H9 (cell line): ENCODE data around the gene IL20RB. TPM values are rescaled to one million over a fixed set of nuclear protein-coding genes. Genes with fewer than 3 reads are reported as not detected.

Experiments used
- DNase-seq: peaks from one replicate; pipeline ENCODE4 v3.0.0-alpha.2; 2017
- H2AFZ ChIP-seq: one replicate; pipeline ENCODE4 v1.6.1; 2013; ENCODE audit warnings: mild to moderate bottlenecking, low read length, control low read depth, moderate library complexity
- H2AK5ac ChIP-seq: 2 replicates; pipeline ENCODE4 v1.6.1; 2013; ENCODE audit warnings: low read length, control low read depth, mixed read lengths; ENCODE audit not compliant: insufficient read length
- H2BK120ac ChIP-seq: one replicate; pipeline ENCODE4 v1.6.1; 2013; ENCODE audit warnings: low read depth, mild to moderate bottlenecking, low read length, control low read depth, inconsistent platforms; ENCODE audit not compliant: poor library complexity, severe bottlenecking
- H2BK12ac ChIP-seq: 2 replicates; pipeline ENCODE4 v1.6.1; 2013; ENCODE audit warnings: low read length, control low read depth, mixed read lengths, low read depth; ENCODE audit not compliant: insufficient read length
- H2BK15ac ChIP-seq: 2 replicates; pipeline ENCODE4 v1.6.1; 2013; ENCODE audit warnings: low read depth, low read length, control low read depth
- H2BK20ac ChIP-seq: one replicate; pipeline ENCODE4 v1.6.1; 2013; ENCODE audit warnings: low read depth, mild to moderate bottlenecking, low read length, control low read depth, inconsistent platforms; ENCODE audit not compliant: poor library complexity, severe bottlenecking
- H2BK5ac ChIP-seq: 2 replicates; pipeline ENCODE4 v1.6.1; 2013; ENCODE audit warnings: low read length, control low read depth, mixed read lengths; ENCODE audit not compliant: insufficient read length
- H3K14ac ChIP-seq: 2 replicates; pipeline ENCODE4 v1.6.1; 2013; ENCODE audit warnings: low read length, control low read depth; ENCODE audit not compliant: insufficient read depth
- H3K18ac ChIP-seq: 2 replicates; pipeline ENCODE4 v1.6.1; 2013; ENCODE audit warnings: low read depth, mild to moderate bottlenecking, mixed read lengths, low read length, control low read depth; ENCODE audit not compliant: insufficient read length
- H3K23ac ChIP-seq: 2 replicates; pipeline ENCODE4 v1.6.1; 2013; ENCODE audit warnings: low read length, control low read depth, mixed read lengths, low read depth; ENCODE audit not compliant: insufficient read length
- H3K23me2 ChIP-seq: 2 replicates; pipeline ENCODE4 v1.6.1; 2013; ENCODE audit warnings: low read depth, mild to moderate bottlenecking, mixed read lengths, low read length, control low read depth; ENCODE audit not compliant: insufficient read length, poor library complexity, severe bottlenecking
- H3K27ac ChIP-seq: 2 replicates; pipeline ENCODE4 v1.5.1; 2013; ENCODE audit warnings: low read length, control low read depth, mixed read lengths, low read depth; ENCODE audit not compliant: insufficient read length
- H3K27me3 ChIP-seq: 2 replicates; pipeline ENCODE4 v1.6.1; 2013; ENCODE audit warnings: low read length, control low read depth, inconsistent platforms; ENCODE audit not compliant: insufficient read depth
- H3K4ac ChIP-seq: 2 replicates; pipeline ENCODE4 v1.6.1; 2013; ENCODE audit warnings: low read depth, mild to moderate bottlenecking, control low read depth, inconsistent platforms, low read length, moderate library complexity
- H3K4me1 ChIP-seq: 2 replicates; pipeline ENCODE4 v1.6.1; 2013; ENCODE audit warnings: low read length, control low read depth, inconsistent platforms; ENCODE audit not compliant: insufficient read depth
- H3K4me2 ChIP-seq: 2 replicates; pipeline ENCODE4 v1.6.1; 2013; ENCODE audit warnings: low read length, control low read depth, mixed read lengths; ENCODE audit not compliant: insufficient read length, insufficient read depth
- H3K56ac ChIP-seq: 2 replicates; pipeline ENCODE4 v1.6.1; 2013; ENCODE audit warnings: low read depth, mild to moderate bottlenecking, mixed read lengths, low read length, control low read depth; ENCODE audit not compliant: insufficient read length
- H3K79me1 ChIP-seq: 2 replicates; pipeline ENCODE4 v1.6.1; 2013; ENCODE audit warnings: low read depth, mild to moderate bottlenecking, moderate library complexity, low read length, control low read depth, inconsistent platforms; ENCODE audit not compliant: insufficient read depth, poor library complexity, severe bottlenecking
- H3K79me2 ChIP-seq: 2 replicates; pipeline ENCODE4 v1.6.1; 2013; ENCODE audit warnings: low read length, control low read depth, inconsistent platforms; ENCODE audit not compliant: insufficient read depth
- H3K9ac ChIP-seq: 2 replicates; pipeline ENCODE4 v1.6.1; 2013; ENCODE audit warnings: low read length, control low read depth, mixed read lengths; ENCODE audit not compliant: insufficient read length; ENCODE audit errors: extremely low read depth
- H3K9me3 ChIP-seq: one replicate; pipeline ENCODE4 v1.6.1; 2013; ENCODE audit warnings: low read depth, low read length, inconsistent platforms; ENCODE audit not compliant: control insufficient read depth
- H3T11ph ChIP-seq: one replicate; pipeline ENCODE4 v1.6.1; 2013; ENCODE audit warnings: mild to moderate bottlenecking, low read length, control low read depth, inconsistent platforms
- H4K20me1 ChIP-seq: one replicate; pipeline ENCODE4 v1.6.1; 2013; ENCODE audit not compliant: control insufficient read depth, insufficient read length, insufficient read depth
- H4K5ac ChIP-seq: 2 replicates; pipeline ENCODE4 v1.6.1; 2013; ENCODE audit warnings: low read depth, mild to moderate bottlenecking, mixed read lengths, low read length, control low read depth; ENCODE audit not compliant: insufficient read length
- H4K8ac ChIP-seq: replicated peaks from 2 replicates; pipeline ENCODE4 v1.6.1; 2013; ENCODE audit warnings: low read length, control low read depth, mixed read lengths, low read depth; ENCODE audit not compliant: insufficient read length
- H4K91ac ChIP-seq: 2 replicates; pipeline ENCODE4 v1.6.1; 2013; ENCODE audit warnings: low read depth, mild to moderate bottlenecking, moderate library complexity, mixed read lengths, low read length, control low read depth; ENCODE audit not compliant: insufficient read length
- H3K27ac Mint-ChIP-seq, 3 experiments: 2 replicates in 2 of 3; 3 replicates in 1 of 3; pipeline ENCODE4 v1.8.0; 2020 to 2021; ENCODE audit warnings: mixed read lengths in 3 of 3, mild to moderate bottlenecking in 1 of 3, moderate library complexity in 1 of 3
- H3K27me3 Mint-ChIP-seq: 2 replicates; pipeline ENCODE4 v1.8.0; 2021; ENCODE audit warnings: low read depth, mild to moderate bottlenecking, moderate library complexity, mixed read lengths
- H3K36me3 Mint-ChIP-seq, 3 experiments: 2 replicates in 2 of 3; 3 replicates in 1 of 3; pipeline ENCODE4 v1.8.0; 2020 to 2021; ENCODE audit warnings: low read depth in 3 of 3, mixed read lengths in 3 of 3; ENCODE audit not compliant: insufficient read depth in 1 of 3
- H3K4me1 Mint-ChIP-seq, 2 experiments: 2 replicates each; pipeline ENCODE4 v1.8.0; 2020; ENCODE audit warnings: mixed read lengths in 2 of 2
- H3K4me3 Mint-ChIP-seq, 2 experiments: 2 replicates in 1 of 2; 3 replicates in 1 of 2; pipeline ENCODE4 v1.8.0; 2020 to 2021; ENCODE audit warnings: mild to moderate bottlenecking in 2 of 2, mixed read lengths in 2 of 2, moderate library complexity in 1 of 2
- H3K9me3 Mint-ChIP-seq, 2 experiments: 2 replicates in 1 of 2; 3 replicates in 1 of 2; pipeline ENCODE4 v1.8.0; 2020; ENCODE audit warnings: mild to moderate bottlenecking in 2 of 2, mixed read lengths in 2 of 2, moderate library complexity in 1 of 2
- CTCF ChIP-seq: fragments of 200-600 bp; sonication (generic); conservative IDR thresholded peaks from 3 replicates; pipeline ENCODE4 v1.8.0; 2021; ENCODE audit warnings: antibody characterized with exemption, mild to moderate bottlenecking
- WGBS: extraction: QIAGEN DNeasy Blood & Tissue Kit; methylation state at CpG from one replicate; pipeline ENCODE4 v1.1.7; 2013; ENCODE audit warnings: missing lambda C conversion rate, low lambda C conversion rate, mixed read lengths; ENCODE audit not compliant: insufficient read length; ENCODE audit errors: extremely low coverage; 5-methylcytosine and 5-hydroxymethylcytosine counted together
- total RNA-seq: library from RNA; stranded (reverse); gene quantifications from 2 replicates; pipeline ENCODE4 v1.2.1, GENCODE V29; 2021

Gene IL20RB
- total RNA-seq, 1 experiment from 2014 or later: 1.5 TPM

- H4K5ac ChIP-seq: no peak overlapping the region
- no peak overlapping the region for H3K4me2 ChIP-seq
- H3K27me3 ChIP-seq: no peaks in the 10 kb centered on the region
- Mint-ChIP-seq H3K4me3 (no peak overlapping the region), H3K27me3 (no peaks in the 10 kb centered on the region), H3K36me3 (no peaks in the 10 kb centered on the region), H3K9me3 (no peaks in the 10 kb centered on the region), H3K4me1 (peaks cover 19% of the 10 kb centered on the region in 2 experiments), H3K27ac (no peak overlapping the region)
- H3K27ac ChIP-seq: no peak overlapping the region
- H4K91ac ChIP-seq: no peak overlapping the region
- no peaks in the 10 kb centered on the region for H3K79me1 ChIP-seq
- no peak overlapping the region for H3K9ac ChIP-seq
- H2BK12ac ChIP-seq: no peak overlapping the region
- no peak overlapping the region for H3K4ac ChIP-seq
- DNase-seq: no peak
- no peak overlapping the region for H2BK15ac ChIP-seq
- H4K20me1 ChIP-seq: no peaks in the 10 kb centered on the region
- H3K18ac ChIP-seq: no peak overlapping the region
- no peak overlapping the region for H2BK120ac ChIP-seq
- H3K9me3 ChIP-seq: no peaks in the 10 kb centered on the region
- no peak for TF ChIP-seq CTCF
- no peak overlapping the region for H3T11ph ChIP-seq
- no peak overlapping the region for H4K8ac ChIP-seq
- H3K56ac ChIP-seq: no peak overlapping the region
- H2BK20ac ChIP-seq: no peak overlapping the region
- H3K79me2 ChIP-seq: no peaks in the 10 kb centered on the region
- H2AFZ ChIP-seq: no peak overlapping the region
- no CpG with 5 or more reads among the region's 2 CpGs for WGBS
- no peaks in the 10 kb centered on the region for H3K23me2 ChIP-seq
- no peak overlapping the region for H2BK5ac ChIP-seq
- H3K4me1 ChIP-seq: peaks cover 2% of the 10 kb centered on the region; the same call in 1 of the 2 replicates
- no peak overlapping the region for H2AK5ac ChIP-seq
- no peak overlapping the region for H3K23ac ChIP-seq
- H3K14ac ChIP-seq: no peak overlapping the region
Measured at GRCh38 chr3:136955813-136956212, 2.0 kb upstream of the IL20RB start.
